Frontal cortex (tissue), 4 donors: ENCODE results near the gene TMEM132C. TPM values are rescaled to one million over a fixed set of nuclear protein-coding genes. Genes with fewer than 3 reads are reported as not detected.
"Not testable (repeated sequence)": the region's sequence is repeated elsewhere in the genome, so short reads cannot be mapped to it uniquely, and the experiment has no call there.

Experiments used
- DNase-seq, 2 donors: peaks; one replicate each; pipeline ENCODE4 v3.0.0; 2012; ENCODE audit warnings: low spot score in 2 of 2
- FAIRE-seq: peaks from 2 replicates; lab custom pipeline; 2012; peaks lifted over from hg19 to GRCh38; lab: Jason Lieb, UNC
- total RNA-seq: library from RNA; depleted of rRNA; stranded (reverse); fragments of >200 nt; gene quantifications from one replicate; pipeline ENCODE4 v1.2.3, GENCODE V29; 2014
- donor health status: control.
- donor health status: control.
- donor health status: control.

The TMEM132C gene
- total RNA-seq, 1 donor from 2014 or later = 4.1 TPM

- FAIRE-seq (no peak), DNase-seq (no peak)
These were observed 320.9 kb downstream of the TMEM132C start for GRCh38 chr12:128587918-128588317.

GRCh38 chr12:128592220-128592744 lies 325.3 kb downstream of the TMEM132C start:
- FAIRE-seq = no peak
- no peak for DNase-seq

- DNase-seq (no peak), FAIRE-seq (no peak)
These were observed 327.6 kb downstream of the TMEM132C start for GRCh38 chr12:128594521-128594920.

GRCh38 chr12:128595609-128596008 lies 328.6 kb downstream of the TMEM132C start:
- no peak for DNase-seq
- no peak for FAIRE-seq

- no peak for DNase-seq
These were observed 333.9 kb downstream of the TMEM132C start for GRCh38 chr12:128600886-128601285.

GRCh38 chr12:128603573-128604115 lies 336.7 kb downstream of the TMEM132C start:
- DNase-seq (no peak), FAIRE-seq (no peak)

More at GRCh38 chr12:128600886-128601285, 333.9 kb downstream of the TMEM132C start:
- no peak for FAIRE-seq

- DNase-seq, FAIRE-seq: not testable (repeated sequence)
These were observed 337.2 kb downstream of the TMEM132C start for GRCh38 chr12:128604219-128604618.

- DNase-seq (peak in 1 of 2 donors; percentile 30), FAIRE-seq (no peak)
These were observed 339.1 kb downstream of the TMEM132C start for GRCh38 chr12:128606051-128606450.

- DNase-seq = no peak
- no peak for FAIRE-seq
These were observed 339.6 kb downstream of the TMEM132C start for GRCh38 chr12:128606538-128606937.

- FAIRE-seq (no peak), DNase-seq (no peak)
These were observed 340.0 kb downstream of the TMEM132C start for GRCh38 chr12:128606970-128607369.

- DNase-seq (no peak), FAIRE-seq (no peak)
These were observed 340.7 kb downstream of the TMEM132C start for GRCh38 chr12:128607641-128608040.

- FAIRE-seq (no peak), DNase-seq (no peak)
These were observed 342.9 kb downstream of the TMEM132C start for GRCh38 chr12:128609861-128610260.

GRCh38 chr12:128611736-128612135 lies 344.8 kb downstream of the TMEM132C start:
- no peak for DNase-seq
- FAIRE-seq = no peak

GRCh38 chr12:128612150-128612850 lies 345.3 kb downstream of the TMEM132C start:
- FAIRE-seq = no peak
- no peak for DNase-seq

GRCh38 chr12:128613837-128614590 lies 347.0 kb downstream of the TMEM132C start:
- FAIRE-seq (no peak), DNase-seq (no peak)

GRCh38 chr12:128617304-128617833 lies 350.4 kb downstream of the TMEM132C start:
- DNase-seq (no peak), FAIRE-seq (no peak)

- FAIRE-seq = no peak
These were observed 352.3 kb downstream of the TMEM132C start for GRCh38 chr12:128619263-128619662.

GRCh38 chr12:128621304-128621703 lies 354.3 kb downstream of the TMEM132C start:
- FAIRE-seq = no peak

More at GRCh38 chr12:128619263-128619662, 352.3 kb downstream of the TMEM132C start:
- DNase-seq = no peak

GRCh38 chr12:128623748-128624147 lies 356.8 kb downstream of the TMEM132C start:
- DNase-seq (no peak), FAIRE-seq (no peak)

More at GRCh38 chr12:128621304-128621703, 354.3 kb downstream of the TMEM132C start:
- DNase-seq = no peak

GRCh38 chr12:128626808-128627320 lies 359.9 kb downstream of the TMEM132C start:
- no peak for FAIRE-seq
- no peak for DNase-seq
